GM12891 (cell line): Measurements from ENCODE around the gene KCTD16.

ENCODE experiments used
- POLR2A ChIP-seq: IDR thresholded peaks from 2 replicates; pipeline ENCODE4 v1.6.1; 2011; ENCODE audit warnings: low read depth, low read length, control low read depth
- POLR2AphosphoS5 ChIP-seq: IDR thresholded peaks from 2 replicates; pipeline ENCODE4 v1.6.1; 2011; ENCODE audit warnings: low read depth, low read length, control low read depth
- TAF1 ChIP-seq: IDR thresholded peaks from 2 replicates; pipeline ENCODE4 v1.6.1; 2011; ENCODE audit warnings: low read depth, low read length, control low read depth

DNA sequence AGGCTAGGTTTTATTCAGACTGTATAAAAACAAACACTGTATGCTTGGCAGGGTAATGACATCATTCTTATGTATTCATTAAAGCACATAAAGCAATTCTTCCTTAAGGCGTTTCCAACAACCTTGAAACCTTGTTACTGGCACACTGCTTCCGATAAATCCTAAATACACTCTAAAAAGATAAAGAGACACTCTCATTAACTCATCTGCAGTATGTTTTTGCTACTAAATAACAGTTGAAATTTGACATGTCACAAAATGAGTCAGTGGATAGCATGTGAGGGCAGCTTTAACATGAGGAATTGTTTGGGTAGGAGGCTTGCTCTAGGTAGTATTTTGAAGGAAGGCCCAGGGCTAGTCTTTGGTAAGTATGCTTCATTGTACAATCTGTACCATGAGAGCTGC, 13.9 kb upstream of the KCTD16 start:
- TF ChIP-seq TAF1, result no peak
- TF ChIP-seq POLR2A, result no peak
- no peak for TF ChIP-seq POLR2AphosphoS5
